Measurements from ENCODE around the gene SMG6. TPM values are rescaled to one million over a fixed set of nuclear protein-coding genes. Genes with fewer than 3 reads are reported as not detected.

The SMG6 gene
- total and polyA plus RNA-seq, 2 of the 8 experiments (the other 6 are each of a cell fraction or from before 2014, with no cell fraction given), result 18.5 to 25.2 TPM

DNA sequence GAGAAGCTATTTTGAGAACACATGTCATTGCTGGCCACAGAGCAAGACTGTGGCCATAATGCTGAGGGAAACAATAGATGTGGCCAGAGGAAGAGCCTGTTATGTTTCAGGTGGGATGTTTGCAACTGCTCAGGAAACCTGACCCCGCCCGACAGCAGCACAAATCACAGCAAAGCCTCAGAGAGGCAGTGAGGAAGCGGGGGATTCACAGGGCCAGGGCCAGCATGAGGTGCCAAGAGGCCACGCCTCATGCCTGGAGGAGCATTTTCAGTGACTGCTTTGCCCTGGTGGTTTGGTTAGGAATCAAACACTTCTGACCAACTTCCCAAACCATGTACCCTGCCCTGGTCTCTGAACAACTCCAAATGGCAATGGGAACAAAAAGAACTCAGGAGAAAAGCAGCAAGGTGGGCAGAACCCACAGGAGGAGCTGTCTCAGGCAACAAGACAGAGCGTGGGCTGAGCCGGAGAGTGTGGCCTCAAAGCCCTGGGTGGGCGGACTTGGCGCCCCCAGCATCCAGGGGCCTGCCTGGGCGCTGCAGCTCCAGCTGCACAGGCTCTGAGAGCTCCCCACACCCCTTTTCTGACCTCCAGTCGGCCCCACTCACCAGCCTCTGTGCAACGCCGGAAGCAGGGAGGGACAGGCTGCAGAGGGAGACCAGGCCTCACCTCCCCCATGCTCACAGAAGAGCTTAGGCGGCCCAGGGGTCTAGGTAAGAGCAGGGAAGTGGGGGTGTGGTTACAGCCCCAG is 228.1 kb downstream of the SMG6 start:
- Histone ChIP-seq H2BK12ac (ENCODE audit: low read depth, low read length) (no peak overlapping the region), H3K27me3 (replicated peaks in 1 of 4; ENCODE audit: control insufficient read depth in 3 of 4, extremely low read depth in 1 of 4, insufficient read depth in 3 of 4, low read length in 3 of 4) (no peaks in the 10 kb centered on the region), H2BK5ac (ENCODE audit: low read depth, low read length) (no peak overlapping the region), H3K56ac (replicated peaks; ENCODE audit: insufficient read length, low read depth, low read length) (no peak overlapping the region), H4K91ac (replicated peaks; ENCODE audit: insufficient read length, low read length) (no peak overlapping the region), H3K4me2 (ENCODE audit: insufficient read depth in 1 of 2, low read depth in 2 of 2, low read length in 2 of 2) (no peak overlapping the region), H3K9ac (replicated peaks in 1 of 4; ENCODE audit: extremely low read depth in 1 of 4, low read depth in 3 of 4, low read length in 3 of 4) (no peak overlapping the region; a peak in 1 of 7 replicates), H2AFZ (ENCODE audit: low read length) (no peak overlapping the region), H3K14ac (ENCODE audit: insufficient read length) (no peak overlapping the region), H2BK15ac (ENCODE audit: low read length) (peak overlapping the region; percentile 92; the same call in 1 of the 2 replicates), H3K36me3 (ENCODE audit: control insufficient read depth in 2 of 4, insufficient read depth in 4 of 4, low read length in 3 of 4) (peaks cover 0 to 7% (median 0%) of the 10 kb centered on the region in 4 experiments; a peak in 3 of 8 replicates), H3K23ac (ENCODE audit: insufficient read length) (no peak overlapping the region), H3K79me1 (ENCODE audit: low read depth, low read length) (no peaks in the 10 kb centered on the region), H3K9me3 (ENCODE audit: insufficient read depth in 2 of 2, low read depth in 1 of 2, low read length in 1 of 2) (no peaks in the 10 kb centered on the region), H2BK120ac (replicated peaks; ENCODE audit: low read depth, low read length) (no peak overlapping the region), H3K4me1 (replicated peaks in 1 of 4; ENCODE audit: control insufficient read depth in 3 of 4, insufficient read depth in 4 of 4, low read length in 3 of 4) (peaks cover 2 to 12% (median 5%) of the 10 kb centered on the region in 4 experiments; a peak in 6 of 7 replicates), H3K4me3 (ENCODE audit: extremely low read depth in 1 of 4, insufficient read depth in 2 of 4, low read depth in 3 of 4, low read length in 4 of 4) (no peak overlapping the region), H2BK20ac (ENCODE audit: low read length) (no peak overlapping the region), H4K20me1 (replicated peaks in 1 of 2; ENCODE audit: control insufficient read depth in 1 of 2, insufficient read depth in 2 of 2, low read length in 2 of 2) (peaks cover 0 to 2% of the 10 kb centered on the region in 2 experiments), H3K27ac (ENCODE audit: low read depth, low read length) (no peak overlapping the region; the same call in 1 of the 2 replicates), H3K23me2 (ENCODE audit: low read depth, low read length) (no peaks in the 10 kb centered on the region), H3K18ac (ENCODE audit: extremely low read depth, low read length) (no peak overlapping the region), H2AK5ac (ENCODE audit: low read depth, low read length) (no peak overlapping the region), H4K8ac (ENCODE audit: extremely low read depth, insufficient read depth, low read length) (0 out of 2 replicates have a peak overlapping the region, but pooled peaks have one; percentile 53), H3K79me2 (ENCODE audit: control insufficient read depth in 1 of 2, insufficient read depth in 2 of 2, low read length in 2 of 2) (no peaks in the 10 kb centered on the region), H3K4ac (replicated peaks; ENCODE audit: insufficient read length, low read depth, low read length) (no peak overlapping the region), H4K5ac (ENCODE audit: insufficient read length, low read depth, low read length) (no peak overlapping the region)
- FAIRE-seq (no peak), DNase-seq (ENCODE audit: low read depth in 1 of 2, low spot score in 2 of 2) (no peak)
- ChIA-PET POLR2A (ENCODE audit: partially characterized antibody) (no interaction called here), CTCF (ENCODE audit: partially characterized antibody) (interaction anchor here (0.5 to 11.7 kb wide), 18 partner anchors 9 to 293 kb away, joined by 3 to 122 read pairs (median 4); partner anchors contain the start of gene HIC1)
- WGBS, 2 experiments (ENCODE audit: extremely low coverage in 1 of 2, insufficient coverage in 1 of 2, insufficient read length in 1 of 2, insufficient replicate concordance in 2 of 2, low coverage in 1 of 2, low lambda C conversion rate in 2 of 2, missing lambda C conversion rate in 1 of 2), result 77% methylated on average over 13 of the region's 13 CpGs; no CpG with 5 or more reads in 1 of the 2 experiments
- TF ChIP-seq, protein P1, sequence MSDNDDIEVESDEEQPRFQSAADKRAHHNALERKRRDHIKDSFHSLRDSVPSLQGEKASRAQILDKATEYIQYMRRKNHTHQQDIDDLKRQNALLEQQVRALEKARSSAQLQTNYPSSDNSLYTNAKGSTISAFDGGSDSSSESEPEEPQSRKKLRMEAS (IDR thresholded peaks at IDR 0.05), result peak; percentile 54; the same call in 1 of the 2 replicates
- TF ChIP-seq RAD21 (IDR thresholded peaks at IDR 0.05 in 1 of 2, conservative IDR thresholded peaks at IDR 0.05 in 1 of 2; ENCODE audit: low read depth in 2 of 2, low read length in 2 of 2) (peak in 1 of 2 experiments; percentile 1; a peak in 1 of 4 replicates), RBBP5 (IDR thresholded peaks at IDR 0.05; ENCODE audit: borderline replicate concordance, low read depth, low read length) (no peak)
- TF ChIP-seq, protein P2, sequence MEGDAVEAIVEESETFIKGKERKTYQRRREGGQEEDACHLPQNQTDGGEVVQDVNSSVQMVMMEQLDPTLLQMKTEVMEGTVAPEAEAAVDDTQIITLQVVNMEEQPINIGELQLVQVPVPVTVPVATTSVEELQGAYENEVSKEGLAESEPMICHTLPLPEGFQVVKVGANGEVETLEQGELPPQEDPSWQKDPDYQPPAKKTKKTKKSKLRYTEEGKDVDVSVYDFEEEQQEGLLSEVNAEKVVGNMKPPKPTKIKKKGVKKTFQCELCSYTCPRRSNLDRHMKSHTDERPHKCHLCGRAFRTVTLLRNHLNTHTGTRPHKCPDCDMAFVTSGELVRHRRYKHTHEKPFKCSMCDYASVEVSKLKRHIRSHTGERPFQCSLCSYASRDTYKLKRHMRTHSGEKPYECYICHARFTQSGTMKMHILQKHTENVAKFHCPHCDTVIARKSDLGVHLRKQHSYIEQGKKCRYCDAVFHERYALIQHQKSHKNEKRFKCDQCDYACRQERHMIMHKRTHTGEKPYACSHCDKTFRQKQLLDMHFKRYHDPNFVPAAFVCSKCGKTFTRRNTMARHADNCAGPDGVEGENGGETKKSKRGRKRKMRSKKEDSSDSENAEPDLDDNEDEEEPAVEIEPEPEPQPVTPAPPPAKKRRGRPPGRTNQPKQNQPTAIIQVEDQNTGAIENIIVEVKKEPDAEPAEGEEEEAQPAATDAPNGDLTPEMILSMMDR (IDR thresholded peaks at IDR 0.05; ENCODE audit: control extremely low read depth in 1 of 3, insufficient read depth in 1 of 3, low read depth in 1 of 3, low read length in 3 of 3), result peak in 2 of 3 experiments; percentile 5 to 8; a peak in 1 of 4 replicates
